ENCODE results near the gene PCCA.
"Not testable (repeated sequence)": the region's sequence is repeated elsewhere in the genome, so short reads cannot be mapped to it uniquely, and the experiment has no call there.

The PCCA gene

DNA sequence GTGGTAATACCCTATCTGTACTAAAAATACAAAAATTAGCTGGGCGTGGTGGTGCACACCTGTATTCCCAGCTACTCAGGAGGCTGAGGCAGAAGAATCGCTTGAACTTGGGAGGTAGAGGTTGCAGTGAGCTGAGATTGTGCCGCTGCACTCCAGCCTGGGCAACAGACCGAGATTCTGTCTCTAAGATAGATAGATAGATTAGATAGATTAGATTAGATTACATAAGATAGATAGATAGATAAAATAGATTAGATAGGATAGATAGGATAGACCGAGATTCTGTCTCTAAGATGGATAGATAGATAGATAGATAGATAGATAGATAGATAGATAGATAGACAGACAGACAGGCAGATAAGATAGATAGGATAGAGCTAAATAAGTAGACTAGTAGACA, 435.8 kb downstream of the PCCA start:
- not testable (repeated sequence) for DNase-seq (ENCODE audit: low read depth, low spot score)

DNA sequence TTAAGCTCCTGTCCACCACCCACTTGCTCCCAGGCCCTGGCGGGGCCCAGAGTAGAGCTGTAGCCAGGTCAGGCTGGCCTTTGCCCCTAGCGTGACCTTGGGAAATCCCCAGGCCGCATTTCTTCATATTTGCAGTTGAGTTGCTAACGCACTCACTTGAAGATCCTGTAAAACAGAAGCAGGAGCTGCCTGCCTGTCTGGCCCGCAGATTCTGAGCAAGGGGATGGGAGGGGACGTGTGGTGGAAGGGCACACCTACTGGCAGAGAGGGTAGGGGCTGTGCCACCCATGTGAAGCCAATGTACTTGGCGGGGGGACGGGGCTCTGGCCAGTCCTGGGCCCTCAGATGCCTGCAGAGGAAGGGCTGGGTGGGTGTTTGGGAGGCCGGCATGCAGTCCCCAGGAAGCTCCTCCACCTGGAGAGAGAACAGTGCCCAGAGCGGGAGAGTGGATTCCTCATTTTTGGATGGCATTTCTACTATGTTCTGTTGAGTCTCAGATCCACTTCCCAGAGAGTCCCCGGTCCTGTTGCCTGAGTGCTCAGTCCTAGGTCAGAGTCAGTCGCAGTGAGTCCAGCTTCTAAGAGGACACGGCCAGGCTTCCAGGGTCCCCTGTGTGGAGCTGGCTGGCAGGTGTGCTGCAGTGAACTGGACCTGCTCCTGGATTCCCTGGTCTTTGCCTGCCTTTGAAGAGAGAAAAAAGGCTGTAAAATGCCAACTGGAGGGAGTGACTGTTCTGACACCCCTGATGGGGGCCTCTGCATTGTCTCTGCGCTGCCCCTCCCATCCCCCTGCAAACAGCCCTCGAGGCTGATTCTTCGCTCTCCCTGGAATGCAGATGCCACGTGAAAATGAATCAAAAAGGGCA, 436.8 kb downstream of the PCCA start:
- DNase-seq (ENCODE audit: low read depth, low spot score) = no peak

DNA sequence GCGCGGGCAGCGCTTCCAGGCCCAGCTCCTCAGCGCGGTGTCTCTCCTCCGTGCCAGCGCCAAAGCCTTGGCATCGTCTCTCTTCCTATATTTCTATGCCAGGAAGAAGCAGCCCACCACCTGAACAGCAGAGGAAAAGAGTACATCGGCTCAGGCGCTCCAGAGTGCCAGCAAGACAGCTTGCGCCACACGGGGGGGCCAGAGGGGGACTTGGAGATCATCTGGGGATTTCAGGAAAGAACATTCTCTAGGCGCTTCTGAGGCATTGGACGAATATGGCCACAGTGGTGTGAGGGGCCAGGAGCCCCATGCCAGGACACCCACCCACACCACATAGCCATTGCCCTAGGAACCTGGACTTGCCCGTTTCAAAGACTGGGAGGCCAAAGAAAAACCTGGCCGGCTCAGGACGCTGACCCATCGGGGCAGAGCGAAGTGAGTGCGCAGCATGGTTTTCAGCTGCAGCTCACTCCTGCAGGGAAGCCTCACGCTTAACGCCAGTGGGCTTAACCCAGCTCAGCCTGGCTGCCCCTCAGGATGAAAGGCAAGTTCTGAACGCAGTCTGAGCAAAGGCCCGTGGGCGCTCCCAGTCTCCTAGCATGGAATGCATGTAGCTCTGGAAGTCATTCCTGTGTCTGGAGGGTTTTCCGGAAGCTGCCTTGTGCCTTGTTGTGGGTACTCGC, 437.6 kb downstream of the PCCA start:
- no peak for DNase-seq (ENCODE audit: low read depth, low spot score)

DNA sequence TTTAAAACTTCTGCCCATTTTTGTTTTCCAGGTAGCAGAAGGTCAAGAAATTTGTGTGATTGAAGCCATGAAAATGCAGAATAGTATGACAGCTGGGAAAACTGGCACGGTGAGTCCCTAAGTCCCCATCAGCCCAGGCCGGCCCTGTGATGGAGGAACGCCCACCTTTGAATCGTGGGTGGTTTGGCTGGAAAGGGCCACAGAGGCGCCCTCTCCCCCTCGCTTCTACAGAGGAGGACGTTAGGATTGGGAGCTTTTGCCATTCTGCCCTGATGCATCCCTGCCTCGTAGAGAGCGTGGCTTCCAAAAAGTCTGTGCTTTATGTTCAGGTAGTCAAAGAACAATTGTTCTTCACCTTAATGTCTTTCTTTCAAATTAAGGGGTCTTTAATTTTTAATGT, 438.8 kb downstream of the PCCA start:
- DNase-seq (ENCODE audit: low read depth, low spot score) = no peak

DNA sequence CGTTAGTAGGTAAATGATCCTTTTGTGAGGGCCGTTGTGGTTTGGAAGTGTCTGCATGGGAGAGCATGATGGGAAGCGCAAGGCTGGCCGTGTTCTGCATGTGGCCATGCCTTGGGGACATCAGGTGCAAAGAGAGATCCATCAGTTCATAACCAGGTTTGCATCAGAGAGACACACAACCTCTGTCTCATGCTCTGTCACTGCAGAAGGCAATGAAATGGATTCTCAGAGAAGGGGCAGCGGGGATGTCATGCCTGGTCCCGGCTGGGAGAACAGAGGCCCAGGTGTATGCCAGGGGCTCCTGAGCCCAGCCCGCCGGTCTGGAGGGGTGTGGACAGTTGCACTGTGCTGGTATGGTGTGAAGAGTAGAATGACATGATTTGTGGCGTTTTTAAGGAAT, 439.5 kb downstream of the PCCA start:
- DNase-seq (ENCODE audit: low read depth, low spot score) = no peak

DNA sequence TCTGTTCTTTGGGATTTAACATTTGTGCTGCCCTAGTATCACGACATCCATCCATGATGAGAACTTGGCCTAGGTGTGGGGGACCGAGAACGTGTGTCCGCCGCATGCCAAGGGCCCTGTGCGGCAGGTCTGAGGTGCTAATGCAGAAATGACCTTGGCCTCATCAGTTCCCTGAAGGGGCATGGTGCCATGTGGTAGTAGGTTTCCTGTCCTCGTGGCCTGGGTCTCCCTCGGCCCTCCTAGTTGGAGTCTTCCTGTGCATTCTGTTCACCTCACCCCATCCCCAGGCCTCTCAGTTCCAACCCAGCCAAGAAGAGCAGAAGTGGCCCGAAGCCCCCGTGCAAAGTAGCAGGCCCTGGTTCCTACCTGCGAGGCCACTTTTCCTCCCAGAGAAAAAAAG, 439.9 kb downstream of the PCCA start:
- DNase-seq (ENCODE audit: low read depth, low spot score) = no peak

DNA sequence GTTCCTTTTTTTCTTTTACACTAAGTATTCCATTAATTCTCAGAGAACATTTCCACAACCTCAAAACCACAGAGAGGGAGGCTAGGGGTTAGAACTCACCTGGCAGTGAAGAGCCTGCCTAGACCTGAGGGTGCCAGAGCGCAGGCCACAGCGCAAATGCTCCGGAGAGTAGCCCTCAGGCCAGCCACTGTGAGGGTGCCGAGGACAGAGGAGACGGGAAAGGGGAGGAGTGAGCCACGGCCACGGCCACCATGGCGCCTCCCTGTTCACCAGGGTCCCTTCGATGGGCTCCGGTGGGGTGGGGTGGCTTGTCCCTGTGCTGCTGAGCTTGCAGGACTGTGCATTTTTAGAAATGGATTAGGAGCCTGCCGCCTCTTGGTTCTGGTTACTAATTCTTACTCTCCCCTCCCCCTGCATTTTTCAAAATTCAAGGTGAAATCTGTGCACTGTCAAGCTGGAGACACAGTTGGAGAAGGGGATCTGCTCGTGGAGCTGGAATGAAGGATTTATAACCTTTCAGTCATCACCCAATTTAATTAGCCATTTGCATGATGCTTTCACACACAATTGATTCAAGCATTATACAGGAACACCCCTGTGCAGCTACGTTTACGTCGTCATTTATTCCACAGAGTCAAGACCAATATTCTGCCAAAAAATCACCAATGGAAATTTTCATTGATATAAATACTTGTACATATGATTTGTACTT, 440.9 kb downstream of the PCCA start:
- no peak for DNase-seq (ENCODE audit: low read depth, low spot score)

DNA sequence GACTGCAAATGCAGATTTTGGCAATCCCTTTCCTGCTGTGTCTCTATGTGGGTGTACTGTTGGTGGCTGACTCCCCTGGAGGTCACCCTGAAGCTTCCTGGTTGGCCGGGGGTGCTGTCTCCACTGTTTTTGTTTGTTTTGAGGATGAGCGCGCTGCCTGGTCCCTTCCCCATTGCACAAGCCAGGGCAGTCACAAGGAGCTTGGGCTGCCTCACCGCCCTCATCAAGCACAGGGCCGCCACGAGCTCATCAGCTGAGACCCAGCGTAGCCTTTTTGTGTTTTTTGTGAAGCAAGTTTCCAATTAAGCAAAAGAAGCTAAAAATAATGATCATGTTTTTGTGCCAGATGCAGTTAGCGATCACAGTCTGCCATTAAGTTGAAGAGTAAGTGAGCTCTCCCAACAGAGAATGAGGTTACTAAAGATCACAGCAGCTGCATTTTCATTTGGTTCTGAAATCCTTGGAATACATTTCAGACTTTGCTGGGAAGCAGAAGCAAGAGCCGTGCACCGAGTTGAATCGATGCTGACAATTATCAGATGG, 441.8 kb downstream of the PCCA start:
- DNase-seq (ENCODE audit: low read depth, low spot score) = no peak

DNA sequence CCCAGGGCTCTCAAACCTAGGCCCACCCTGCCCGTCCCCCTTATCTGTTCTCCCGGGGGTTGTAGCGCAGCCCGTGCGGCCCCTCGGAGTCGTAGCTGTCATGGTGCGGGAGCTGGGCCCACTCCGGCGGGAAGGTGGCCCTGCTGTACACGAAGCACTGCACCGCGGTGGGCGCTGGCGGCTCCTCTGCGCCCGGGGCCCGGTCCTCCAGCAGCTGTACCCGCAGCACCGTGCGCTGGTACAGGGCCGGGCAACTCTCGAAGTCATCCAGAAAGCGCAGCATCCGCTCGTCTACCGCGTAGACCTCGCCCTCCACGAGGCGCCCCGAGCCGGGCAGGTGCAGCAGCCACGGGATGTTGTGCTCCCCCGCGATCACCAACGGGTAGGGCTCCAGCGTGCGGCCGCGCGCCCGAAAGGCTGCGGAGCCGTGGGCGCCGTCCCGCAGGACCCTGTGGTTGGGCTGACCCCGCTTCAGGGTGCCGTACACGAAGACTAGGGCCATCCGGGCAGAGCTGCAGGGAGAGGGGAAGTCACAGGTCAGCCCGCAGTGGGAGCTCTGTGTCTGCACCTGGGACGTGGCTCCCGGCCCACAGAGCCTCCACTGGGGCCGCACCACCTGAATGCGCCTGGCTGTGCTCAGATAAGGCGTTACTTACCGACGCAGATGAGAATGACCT, 443.3 kb downstream of the PCCA start:
- DNase-seq (ENCODE audit: low read depth, low spot score) = no peak

DNA sequence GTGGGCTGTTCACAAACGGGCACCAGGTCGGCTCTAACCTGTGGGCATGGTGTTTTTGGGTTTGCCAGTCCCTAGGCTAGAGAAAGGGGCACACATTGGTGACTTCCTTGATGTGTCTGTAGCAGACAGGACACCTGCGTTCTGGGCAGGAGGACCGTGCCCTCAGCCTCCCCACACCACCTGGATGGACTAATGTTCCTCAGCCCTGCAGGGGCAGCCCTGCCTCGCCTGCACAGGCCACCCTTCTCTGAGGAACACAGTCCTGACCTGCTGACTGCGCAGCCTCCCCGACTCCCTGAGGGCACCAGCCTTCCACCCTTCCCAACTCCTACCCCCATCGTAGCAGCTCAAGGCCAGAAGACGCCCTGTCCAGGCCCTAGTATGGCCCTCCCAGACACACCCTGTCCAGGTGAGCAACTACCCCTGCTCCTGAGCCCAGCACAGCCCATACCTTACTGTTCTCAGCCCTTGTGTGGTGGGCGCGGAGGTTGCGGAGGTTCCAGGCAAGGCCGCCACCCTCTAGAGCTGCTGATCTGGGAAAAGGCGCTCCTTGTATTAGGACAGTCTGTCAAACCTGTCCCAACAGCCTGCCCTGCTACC, 444.0 kb downstream of the PCCA start:
- DNase-seq (ENCODE audit: low read depth, low spot score) = no peak

DNA sequence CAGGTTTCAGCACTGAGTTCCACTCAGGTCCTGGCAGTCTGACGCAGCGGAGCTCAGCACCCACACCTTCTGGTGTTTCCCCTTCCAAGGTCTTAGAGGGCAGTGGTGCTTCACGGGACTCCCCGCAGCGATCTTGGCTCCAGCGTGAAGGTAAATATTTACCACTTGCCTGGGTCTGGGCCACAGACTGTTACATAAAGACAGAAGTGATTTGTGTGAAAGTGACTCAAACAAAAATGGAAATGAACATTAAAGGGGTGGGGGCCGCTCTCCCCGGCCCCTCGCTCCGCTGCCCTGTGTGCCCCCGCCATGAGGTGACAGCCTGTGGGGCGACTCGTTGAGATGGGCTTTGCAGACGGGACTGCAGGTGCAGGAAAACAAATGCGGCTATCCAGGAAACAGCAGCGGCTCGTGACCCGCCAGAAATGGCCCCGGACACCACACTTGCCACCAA, 444.7 kb downstream of the PCCA start:
- no peak for DNase-seq (ENCODE audit: low read depth, low spot score)

DNA sequence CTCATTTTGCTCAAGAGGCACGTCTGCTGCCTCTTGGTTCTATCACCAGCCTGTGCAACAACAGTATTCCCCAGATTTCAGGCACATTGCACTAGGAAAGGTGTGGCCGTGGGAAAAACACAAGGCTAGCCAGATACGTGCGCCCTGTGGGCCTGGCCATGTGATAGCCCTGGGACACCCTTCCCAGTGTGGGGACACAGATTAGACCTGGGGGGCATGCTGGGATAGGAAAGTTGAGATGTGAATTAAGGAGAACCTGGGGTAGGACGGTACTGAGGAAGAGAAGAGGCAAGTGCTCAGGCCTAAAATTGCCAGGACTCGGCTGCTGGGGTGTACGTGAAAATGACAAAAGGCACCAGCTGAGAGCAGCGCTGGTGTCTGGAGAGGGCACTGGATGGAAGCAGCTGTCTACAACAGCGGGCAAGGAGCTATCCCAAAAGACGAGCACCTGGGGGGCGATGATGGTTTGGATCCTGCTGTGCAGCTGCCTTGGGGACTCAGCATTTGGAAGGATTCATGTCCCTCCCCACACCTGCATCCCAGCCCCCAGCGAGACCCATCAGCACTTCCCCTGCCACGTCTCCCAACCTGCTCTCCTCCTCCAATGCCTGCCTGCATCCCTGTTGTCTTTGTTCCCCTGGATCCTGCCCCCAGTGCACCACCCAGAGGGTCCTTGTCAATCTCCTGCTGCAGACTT, 445.4 kb downstream of the PCCA start:
- DNase-seq (ENCODE audit: low read depth, low spot score) = no peak

DNA sequence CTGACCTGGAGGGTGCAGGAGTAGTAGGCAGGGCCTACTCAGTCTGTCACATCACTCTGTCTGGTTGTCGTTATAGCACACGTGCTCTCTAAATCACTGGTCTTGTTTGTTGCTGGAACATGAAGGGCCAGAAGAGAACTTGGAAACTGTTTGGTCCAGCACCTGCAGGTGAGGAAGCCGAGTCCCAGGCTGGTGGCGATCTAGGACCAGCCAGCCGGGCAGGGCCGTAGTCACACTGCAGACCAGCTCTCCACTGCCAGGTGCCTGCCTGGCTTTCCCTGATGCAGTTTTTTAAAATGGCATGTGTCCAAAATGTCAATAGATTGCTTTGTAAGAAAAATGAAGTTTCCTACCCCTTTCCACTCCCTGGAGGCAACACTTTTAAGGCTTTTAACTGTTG, 446.0 kb downstream of the PCCA start:
- DNase-seq (ENCODE audit: low read depth, low spot score) = no peak

DNA sequence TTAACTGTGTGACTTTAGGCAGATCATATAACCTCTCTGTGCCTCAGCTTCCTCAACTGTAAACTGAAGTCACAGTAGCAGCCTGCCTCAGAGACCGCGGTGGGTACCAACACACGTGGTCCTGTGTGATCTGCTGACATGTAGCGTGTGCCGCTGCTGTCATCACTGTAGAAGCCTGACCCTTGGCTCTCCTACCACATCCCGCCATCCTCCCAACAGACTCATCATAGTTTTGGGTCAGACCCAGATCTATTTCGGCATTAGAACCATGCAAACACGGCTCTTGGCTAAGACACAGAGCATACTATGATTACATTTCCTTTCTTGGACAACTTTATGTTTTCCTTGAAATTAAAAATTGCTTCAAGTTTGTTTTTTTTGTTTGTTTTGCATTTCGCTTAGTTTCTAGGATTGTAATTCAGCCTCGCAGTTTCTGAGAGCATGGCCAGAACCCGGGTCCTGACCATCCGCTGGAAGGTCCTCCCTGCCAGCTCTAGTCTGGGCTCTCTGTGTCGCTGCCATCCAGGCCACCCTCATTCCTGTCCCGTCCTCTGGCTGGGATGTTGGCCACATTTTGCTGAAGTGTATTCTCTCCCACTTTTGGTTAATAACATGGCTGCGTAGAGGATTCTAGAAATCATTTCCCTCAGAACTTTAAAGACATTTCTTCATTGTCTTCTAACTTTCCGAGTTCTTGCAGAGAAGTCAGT, 446.7 kb downstream of the PCCA start:
- DNase-seq (ENCODE audit: low read depth, low spot score) = no peak

DNA sequence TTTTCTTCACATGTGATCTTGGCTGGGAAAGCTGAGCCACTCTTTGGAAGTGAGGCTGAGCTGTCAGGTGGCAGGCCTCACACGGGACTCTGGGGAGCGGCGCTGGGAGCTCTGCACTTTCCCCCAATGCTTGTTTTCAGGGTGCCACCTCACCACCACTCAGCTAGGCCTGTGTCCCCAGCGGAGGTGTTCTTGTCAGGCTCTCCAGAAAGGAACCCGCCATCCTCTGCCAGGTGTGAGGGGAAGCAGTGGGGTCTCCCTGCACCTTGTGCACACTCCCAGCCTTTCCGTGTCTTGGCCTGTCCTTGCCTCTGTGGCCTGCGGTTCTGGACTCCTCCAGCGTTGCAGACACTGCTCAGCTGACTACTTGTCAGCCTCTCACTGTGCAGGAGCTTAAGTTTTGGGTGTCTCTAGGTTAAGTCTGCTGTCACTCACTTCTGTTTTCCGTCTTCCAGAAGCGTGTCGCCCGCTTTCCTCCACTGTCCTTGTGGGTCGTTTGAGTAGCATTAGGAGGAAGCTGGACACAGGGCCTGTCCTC, 447.8 kb downstream of the PCCA start:
- DNase-seq (ENCODE audit: low read depth, low spot score) = no peak

DNA sequence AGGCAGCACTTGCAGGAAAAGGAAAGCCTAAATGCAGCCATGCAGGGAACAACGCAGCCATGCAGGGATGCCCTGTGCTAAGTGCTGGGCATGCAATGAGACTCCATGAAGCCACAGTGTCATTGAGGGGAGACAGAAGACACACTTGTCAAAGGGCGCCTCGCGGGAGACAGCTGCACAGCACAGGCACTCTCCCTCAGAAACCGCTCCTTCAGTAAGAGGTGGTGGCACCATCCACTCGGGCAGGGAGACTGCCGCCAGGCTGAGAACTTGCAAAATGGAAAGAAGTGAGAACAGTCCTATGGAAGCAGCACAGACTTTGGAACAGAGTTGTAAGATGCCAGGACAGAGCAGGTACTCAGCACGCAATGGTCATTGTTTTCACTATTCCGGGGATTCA, 448.6 kb downstream of the PCCA start:
- DNase-seq (ENCODE audit: low read depth, low spot score) = no peak

DNA sequence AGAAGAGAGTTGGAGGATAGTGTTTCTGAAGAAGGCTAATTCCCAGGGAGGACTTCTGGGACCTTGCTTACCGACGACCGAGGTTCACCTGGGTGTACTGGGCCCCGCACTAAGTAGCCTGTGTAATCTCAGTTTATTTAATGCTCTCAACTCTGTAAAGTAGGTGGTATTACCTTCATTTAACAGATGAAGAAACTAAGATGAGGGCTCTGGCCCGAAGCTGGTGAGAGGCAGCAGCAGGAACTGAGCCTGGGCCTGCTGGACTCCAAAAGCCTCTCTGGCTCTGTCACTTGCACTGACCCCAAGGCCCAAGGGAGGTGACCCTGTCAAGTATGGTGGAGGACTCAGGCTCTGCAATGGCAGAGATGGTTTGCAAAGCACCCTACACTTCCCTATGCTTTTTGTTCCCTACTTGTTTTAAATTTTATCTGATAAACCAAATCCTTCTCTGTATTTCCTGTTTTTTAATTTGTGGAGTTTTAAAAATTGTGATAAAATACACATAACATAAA, 449.1 kb downstream of the PCCA start:
- no peak for DNase-seq (ENCODE audit: low read depth, low spot score)

DNA sequence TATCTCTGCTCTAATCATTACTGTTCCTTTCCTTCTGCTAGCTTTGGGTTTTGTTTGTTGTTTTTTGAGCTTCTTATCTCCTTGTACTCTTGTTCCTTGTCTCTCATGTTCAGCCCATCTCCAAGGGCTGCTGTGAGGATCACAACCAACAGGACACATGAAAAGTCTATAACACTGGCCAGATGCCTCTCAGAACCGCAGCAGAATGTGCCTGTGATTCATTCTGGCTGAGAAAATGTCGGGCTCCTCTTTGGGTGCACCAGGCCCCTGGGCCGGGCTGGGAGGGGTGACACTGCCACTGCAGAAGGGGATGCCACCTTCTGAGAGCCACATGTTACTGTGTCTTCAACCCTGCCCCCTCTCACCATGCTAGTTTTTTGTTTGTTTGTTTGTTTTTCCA, 451.7 kb downstream of the PCCA start:
- no peak for DNase-seq (ENCODE audit: low read depth, low spot score)

Measured in activated CD4-positive, CD25-positive, alpha-beta regulatory T cell treated with anti-CD3 and anti-CD28 coated beads, Interleukin-2, amount 50 U/mL, for 16 hours (primary cell).